ENCODE data around the gene ADCY3.
"Not testable (repeated sequence)": the region's sequence is repeated elsewhere in the genome, so short reads cannot be mapped to it uniquely, and the experiment has no call there.

The ADCY3 gene

DNA sequence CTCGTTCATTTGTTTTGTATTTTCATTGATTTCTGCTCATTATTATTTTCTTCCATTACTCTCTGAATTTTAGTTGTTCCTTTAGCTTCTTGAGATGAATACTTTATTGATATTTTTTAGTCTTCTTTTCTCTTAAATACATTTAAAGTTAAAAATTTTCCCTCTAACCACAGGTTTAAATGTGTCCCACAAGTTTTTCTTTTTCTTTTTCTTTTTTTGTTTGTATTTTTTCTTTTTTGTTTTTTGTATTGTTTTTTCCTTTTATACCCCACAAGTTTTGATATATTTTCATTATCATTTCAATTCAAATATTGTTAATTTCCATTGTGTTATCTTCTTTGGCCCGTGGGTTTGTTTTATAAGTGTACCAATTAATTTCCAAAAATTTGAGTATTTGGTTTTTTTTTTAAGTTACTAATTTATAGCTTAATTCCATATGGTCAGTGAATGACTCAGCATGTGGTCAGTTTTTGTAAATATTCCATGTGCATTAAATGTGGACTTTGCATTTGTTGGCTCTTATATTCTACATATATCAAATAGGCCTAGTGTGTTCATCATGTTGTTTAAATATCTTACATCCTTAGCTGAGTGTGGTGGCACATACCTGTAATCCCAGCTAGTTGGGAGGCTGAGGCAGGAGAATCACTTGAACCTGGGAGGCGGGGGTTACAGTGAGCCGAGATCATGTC lies 110.6 kb downstream of the ADCY3 start:
- ATAC-seq (no peak), DNase-seq (no peak)

DNA sequence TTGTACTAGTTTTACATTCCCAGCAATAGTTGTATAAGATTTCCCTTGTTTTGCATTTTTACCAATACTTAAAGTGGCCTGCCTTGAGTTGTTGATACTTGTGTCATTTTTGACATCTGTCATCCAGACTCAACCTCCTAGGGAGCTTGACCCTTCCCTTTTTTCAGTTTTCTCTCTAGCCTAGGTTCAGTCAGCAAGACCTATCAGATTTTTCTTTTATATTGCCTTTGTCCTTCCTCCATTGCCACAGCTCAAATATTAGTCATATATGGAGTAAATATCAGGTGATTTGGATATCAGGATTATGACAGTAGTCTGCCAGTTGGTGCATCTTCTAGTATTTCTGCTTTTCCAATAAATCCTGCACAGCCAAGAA lies 113.4 kb downstream of the ADCY3 start:
- no peak for DNase-seq
- no peak for ATAC-seq

DNA sequence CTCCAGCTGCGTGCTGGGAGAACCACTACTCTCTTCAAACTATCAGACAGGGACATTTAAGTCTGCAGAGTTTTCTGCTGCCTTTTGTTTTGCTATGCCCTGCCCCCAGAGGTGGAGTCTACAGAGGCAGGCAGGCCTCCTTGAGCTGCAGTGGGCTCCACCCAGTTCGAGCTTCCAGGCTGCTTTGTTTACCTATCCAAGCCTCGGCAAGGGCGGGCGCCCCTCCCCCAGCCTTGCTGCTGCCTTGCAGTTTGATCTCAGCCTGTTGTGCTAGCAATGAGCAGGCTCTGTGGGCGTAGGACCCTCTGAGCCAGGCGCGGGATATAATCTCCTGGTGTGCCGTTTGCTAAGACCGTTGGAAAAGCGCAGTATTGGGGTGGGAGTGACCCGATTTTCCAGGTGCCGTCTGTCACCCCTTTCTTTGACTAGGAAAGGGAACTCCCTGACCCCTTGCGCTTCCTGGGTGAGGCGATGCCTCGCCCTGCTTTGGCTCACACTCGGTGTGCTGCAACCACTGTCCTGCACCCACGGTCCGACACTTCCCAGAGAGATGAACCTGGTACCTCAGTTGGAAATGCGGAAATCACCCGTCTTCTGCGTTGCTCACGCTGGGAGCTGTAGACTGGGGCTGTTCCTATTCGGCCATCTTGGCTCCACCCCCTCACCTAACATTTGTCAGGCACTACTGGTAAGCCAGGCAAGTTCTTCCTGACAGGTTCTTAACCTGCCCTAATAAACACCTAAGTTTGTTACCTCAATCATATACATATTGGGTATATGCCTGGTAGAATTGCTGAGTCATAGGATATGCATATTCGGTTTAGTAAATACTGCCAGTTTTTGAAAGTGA lies 114.0 kb downstream of the ADCY3 start:
- ATAC-seq, DNase-seq: not testable (repeated sequence)

DNA sequence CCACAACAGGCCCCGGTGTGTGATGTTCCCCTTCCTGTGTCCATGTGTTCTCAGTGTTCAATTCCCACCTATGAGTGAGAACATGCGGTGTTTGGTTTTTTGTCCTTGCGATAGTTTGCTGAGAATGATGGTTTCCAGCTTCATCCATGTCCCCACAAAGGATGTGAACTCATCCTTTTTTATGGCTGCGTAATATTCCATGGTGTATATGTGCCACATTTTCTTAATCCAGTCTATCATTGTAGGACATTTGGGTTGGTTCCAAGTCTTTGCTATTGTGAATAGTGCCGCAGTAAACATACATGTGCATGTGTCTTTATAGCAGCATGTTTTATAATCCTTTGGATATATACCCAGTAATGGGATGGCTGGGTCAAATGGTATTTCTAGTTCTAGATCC lies 119.5 kb downstream of the ADCY3 start:
- not testable (repeated sequence) for ATAC-seq, DNase-seq

DNA sequence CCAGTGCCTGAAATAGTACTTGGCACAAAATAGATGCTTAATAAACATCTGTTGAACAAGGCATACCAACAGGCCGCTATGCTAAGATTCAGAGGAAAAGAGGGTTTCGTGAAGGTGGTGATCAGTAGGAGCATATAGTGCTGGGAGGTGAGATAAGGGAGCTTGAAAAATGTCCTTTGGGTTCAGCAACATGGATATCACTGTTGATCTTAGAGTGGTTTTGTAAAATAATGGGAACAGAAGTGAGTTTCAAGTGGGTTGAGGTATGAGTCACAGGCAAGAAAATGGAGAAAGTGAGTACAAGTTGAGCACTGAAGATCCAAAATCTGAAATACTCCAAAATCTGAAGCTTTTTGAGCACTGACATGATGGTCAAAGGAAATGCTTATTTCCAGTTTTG lies 122.4 kb downstream of the ADCY3 start:
- ATAC-seq (no peak), DNase-seq (no peak)

DNA sequence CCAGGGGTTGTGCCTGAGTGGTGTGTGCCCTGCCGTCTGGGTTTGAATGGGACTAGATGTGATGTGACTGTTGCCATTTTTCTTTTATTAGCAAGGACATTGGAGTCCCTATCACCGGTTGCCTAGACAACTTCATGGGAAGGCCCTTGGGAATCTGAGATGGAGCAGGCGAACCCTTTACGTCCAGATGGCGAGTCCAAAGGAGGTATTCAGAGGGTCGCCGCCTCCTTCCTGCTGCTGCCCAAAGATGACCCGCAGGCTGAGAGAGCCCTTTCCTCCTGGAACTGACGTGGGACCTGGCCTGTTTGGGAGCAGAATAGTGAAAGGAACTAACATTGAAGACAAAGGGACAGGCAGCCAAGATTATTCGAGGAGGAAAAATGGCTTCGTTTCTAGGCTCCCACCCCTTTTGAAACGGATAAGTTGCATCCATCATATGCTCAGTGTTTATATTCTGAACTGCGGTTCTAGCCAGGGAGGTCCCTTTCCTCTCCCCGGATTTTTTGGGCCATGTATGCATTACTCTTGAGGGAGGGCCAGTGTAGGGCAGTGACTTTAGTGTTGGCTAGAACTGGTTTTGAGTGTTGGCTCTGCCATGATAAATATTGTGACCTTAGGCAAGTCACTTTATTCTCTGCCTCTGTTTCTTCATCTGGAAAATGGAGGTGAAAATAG lies 126.1 kb downstream of the ADCY3 start:
- ATAC-seq (no peak), DNase-seq (peak; percentile 29)

DNA sequence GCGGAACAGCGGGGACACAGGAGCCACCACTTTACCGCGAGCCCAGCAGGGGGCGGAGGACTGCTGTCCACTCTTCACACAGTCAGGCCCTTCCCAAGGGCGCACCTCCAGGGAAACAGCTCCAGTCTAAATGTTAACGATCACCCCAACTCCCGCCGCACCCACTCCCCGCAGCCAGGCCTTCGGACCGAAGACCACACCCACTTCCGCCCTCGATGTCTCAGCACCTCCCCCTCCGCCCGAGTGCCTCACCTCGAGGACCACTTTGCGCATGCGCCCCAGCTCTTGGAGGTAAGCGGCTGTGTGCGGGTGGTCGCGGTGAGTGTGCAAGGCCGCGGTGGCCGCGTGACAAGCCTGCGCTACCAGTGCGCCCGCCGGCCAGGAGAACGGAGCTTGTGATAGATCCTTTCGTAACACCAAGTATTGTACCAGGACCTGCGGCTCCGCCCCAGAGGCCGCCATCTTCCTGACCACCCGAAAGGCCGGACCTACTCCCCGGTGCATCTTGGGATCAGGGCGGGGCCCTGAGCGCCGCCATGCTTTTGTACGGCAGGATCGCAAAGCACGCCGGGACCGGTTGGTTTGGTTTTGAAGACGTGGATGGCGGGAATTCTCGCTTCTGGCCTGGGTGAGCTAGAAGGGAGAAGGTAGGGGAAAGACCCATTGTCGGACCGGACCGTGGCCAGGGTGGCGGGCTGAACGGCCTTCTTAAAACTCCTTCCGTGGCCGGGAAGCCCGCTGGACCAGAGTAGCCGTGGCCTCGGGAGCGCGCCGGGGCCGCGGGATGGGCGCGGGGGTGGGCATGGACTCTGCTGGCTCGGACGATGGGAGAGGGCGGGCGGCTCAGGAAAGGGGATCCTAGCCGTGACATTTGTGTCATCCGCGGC lies 126.9 kb downstream of the ADCY3 start, which contains the start of the genes CENPO and PTRHD1:
TSS of gene CENPO (plus strand) at position 552 of the 887 bp plus-strand sequence. CDS start 495 bp downstream, outside the sequence.
TSS of gene PTRHD1 (minus strand) at position 518 of the 887 bp plus-strand sequence. CDS start at position 504, 14 bp downstream.
- peak; percentile 94 for DNase-seq

DNA sequence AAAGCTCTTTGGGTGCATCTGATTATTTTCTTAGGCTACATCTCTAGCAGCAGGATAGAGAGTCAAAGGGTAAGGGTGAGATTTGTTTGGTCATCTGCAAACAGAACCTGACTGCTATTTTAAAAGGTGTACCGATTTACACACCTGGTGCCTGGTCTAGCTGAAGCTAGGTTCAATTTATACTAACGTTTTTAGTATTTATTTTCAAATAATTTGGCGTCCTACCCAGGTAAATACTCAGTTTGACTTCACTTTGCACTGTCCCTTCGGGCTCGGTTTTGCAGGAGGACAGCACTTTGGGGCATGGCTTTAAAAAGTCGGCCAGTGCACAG lies 127.5 kb downstream of the ADCY3 start:
- ATAC-seq, result no peak

More for the DNA sequence above, 126.9 kb downstream of the ADCY3 start, which contains the start of the genes CENPO and PTRHD1:
- ATAC-seq, result peak; percentile 98

DNA sequence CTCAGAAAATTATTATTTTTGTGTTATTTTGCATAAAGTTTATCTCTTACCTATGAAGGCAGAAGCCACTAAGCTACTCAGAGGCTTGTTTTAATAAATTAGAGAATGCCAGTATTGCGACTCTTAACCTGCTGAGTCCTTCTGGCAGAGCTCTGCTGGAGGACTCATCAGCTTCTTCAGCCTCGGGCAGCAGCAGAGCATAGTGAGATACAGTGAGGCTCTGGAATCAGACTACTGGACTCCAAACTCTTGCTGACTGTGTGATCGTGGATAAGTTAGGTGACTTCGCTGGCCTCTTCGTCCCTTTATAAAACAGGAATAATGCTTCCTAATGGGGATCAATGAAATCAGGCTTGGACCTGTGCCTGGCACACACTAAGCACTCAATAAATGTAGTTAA lies 128.6 kb downstream of the ADCY3 start:
- no peak for ATAC-seq

More for the DNA sequence above, 127.5 kb downstream of the ADCY3 start:
- no peak for DNase-seq

DNA sequence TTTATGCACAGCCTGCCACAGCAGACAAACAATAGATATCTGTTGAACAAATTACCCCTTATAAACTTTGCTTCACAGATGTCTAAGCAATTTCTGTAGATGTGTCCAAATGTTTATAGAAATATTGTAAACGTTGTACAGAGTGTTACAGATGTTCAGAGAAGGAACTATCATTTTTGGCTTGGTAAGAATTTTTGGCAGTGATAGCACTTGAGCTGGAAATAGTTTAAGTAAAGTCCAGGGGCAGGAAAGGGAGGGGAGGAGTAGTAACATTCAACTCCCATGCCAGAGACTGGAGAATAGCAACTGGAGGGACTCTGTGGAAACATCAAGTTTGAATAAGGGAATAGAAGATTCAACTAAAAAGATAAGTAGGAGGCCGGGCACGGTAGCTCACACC lies 131.2 kb downstream of the ADCY3 start:
- DNase-seq (no peak), ATAC-seq (no peak)

More for the DNA sequence above, 128.6 kb downstream of the ADCY3 start:
- no peak for DNase-seq

DNA sequence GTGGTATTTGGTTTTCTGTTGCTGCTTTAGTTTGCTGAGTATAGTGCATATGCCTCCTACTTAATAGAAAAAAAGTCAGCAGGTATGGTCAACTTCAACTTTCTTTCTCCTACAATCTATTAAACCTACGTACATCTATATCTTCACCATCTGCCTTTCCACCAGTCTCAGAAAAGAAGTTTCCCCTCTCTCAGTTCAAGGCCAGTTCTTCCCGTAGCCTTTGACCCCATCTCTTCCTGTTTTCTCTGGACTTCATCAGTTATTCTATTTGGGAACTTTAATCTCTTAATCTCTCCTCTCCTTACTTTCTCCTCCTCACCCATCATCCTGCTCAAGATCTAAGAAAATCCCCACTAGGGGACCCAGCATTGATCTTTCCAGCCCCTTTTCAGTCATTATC lies 132.5 kb downstream of the ADCY3 start:
- DNase-seq (no peak), ATAC-seq (no peak)

DNA sequence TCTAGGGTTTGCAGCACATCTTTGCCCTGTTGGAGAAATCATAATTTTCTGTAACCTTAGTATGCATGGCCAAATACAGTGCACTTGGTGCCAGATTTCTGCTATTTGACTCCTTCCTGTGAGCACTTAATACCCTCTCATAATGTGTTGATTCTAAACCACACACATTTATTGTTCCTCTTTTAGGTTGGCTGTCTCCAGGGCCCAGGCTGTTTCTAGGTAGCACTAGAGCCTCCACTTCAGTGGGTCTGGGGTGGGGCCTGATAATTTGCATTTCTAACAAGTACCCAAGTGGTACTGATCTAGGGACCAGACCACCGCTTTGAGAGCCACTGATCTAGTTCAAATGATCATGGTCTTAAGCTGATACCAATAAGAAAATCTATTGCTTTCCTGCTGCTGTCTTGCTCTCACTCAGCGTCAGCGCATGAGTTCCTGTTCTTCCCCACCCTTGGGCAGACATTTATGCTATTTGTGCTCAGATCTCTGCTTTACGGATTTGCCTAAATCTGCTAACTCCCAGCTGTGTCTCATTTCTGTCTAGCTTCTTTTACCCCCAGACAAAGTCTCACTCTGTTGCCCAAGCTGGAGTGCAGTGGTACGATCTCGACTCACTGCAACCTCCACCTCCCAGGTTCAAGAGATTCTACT lies 134.2 kb downstream of the ADCY3 start:
- peak; percentile 23 for ATAC-seq

DNA sequence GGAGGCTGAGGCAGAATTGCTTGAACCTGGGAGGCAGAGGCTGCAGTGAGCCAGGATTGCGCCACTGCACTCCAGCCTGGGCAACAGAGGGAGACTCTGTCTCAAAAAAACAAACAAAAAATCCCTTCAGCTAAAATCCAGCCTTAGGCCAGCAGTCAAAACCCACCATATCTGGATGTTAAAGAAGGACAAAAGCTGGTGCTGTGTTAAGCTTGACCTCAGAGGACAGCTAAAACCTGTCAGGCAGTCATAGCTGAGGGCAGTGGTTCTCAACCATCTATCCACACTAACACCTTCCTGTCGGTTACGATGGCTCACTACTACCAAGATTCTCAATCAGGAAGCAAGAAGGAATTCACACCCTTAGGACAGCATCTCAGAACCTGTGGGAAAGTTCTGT lies 136.4 kb downstream of the ADCY3 start:
- no peak for DNase-seq

More for the DNA sequence above, 134.2 kb downstream of the ADCY3 start:
- DNase-seq, result no peak

DNA sequence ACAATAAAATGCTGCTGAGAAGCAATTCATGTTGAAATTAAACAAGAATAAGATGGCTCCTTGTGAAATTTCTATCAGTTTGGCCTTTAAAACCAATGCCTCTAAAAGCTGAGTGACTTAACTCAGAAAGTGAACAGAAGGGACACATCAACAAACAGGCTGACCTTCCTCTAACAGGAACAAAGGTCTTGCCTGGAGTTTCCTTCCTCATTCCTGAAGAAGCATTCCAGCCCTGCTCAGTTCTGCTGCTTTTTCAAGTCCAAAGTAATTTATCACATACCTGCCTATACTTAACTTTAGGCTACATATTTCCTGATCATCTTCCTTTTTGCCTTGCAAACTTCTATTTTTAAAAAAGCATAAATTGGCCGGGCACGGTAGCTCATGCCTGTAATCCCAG lies 140.9 kb downstream of the ADCY3 start:
- DNase-seq (no peak), ATAC-seq (no peak)

More for the DNA sequence above, 136.4 kb downstream of the ADCY3 start:
- no peak for ATAC-seq

DNA sequence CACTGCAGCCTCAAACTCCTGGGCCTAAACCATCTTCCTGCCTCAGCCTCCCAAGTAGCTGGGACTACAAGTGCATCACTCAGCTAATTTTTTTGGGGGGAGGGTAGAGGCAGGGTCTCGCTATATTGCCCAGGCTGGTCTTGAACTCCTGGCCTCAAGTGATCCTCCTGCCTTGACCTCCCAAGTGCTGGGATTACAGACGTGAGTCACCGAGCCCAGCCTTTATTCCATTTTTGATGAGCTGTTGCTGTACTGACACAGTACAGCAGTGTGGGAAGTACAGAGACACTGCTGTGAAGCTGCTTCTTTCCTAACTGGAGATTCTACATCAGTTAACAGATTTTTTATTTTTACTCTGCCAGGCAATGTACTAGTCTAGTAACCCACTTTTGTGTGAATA lies 145.7 kb downstream of the ADCY3 start:
- no peak for DNase-seq
- ATAC-seq, result no peak

DNA sequence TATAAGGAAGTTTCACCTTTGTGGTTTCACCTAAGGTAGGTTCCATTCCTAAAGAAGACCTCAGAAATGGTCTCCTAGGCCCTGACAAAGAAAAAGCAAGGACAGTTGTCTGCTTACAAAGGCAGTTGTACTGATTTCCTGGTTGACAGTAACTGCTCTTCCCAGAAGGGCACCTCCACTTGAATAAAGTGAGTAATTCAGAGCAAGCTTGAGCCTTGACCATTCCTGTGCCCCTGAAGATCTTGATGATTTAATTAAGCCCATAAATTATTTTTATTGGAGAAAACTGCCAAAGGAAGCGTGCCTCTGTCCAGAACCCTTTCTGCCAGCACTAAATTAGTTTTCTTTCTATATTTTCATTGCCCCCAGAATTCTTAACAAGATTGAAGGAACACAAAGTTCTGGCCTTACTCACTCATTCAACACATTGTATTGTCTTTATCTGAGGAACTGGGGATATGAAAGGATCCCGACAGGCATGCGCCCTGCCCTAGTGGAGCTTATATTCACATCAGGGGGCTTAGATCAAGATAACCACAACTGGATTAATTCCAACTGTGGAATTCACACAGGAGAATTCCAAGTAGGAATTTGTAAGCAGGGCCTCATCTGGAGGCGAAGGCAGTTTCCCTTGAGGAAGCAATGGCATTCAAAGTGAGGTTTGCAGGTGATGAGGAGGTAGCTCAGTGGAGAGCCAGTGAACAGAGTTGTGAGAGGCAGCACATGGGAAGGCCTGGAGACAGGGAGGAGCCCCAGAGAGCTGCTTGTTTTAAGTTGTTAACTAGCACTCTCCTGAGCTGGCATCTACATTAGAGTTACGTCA lies 148.1 kb downstream of the ADCY3 start:
- DNase-seq (no peak), ATAC-seq (no peak)

DNA sequence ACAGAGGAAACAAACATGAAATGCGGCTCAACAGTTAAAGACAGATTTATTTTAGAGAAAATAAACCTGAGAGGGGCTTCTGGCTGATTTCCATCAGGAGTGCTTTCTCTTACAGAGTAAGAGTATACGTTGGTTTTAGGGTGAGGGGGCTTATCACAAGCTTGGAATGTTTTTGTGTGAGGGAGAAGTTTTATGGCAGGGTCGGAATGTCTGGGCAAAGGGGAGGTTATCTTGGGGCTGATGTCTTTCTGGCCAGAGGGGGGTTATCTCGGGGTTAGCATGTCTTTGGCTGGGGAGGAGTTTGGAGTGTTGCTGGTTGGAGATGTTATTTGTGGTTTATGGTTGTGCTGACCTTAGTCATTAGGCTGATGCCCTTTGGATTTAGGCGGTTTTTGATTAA lies 149.0 kb downstream of the ADCY3 start:
- ATAC-seq (no peak), DNase-seq (no peak)
